ENCODE results near the gene C1orf198. TPM values are rescaled to one million over a fixed set of nuclear protein-coding genes. Genes with fewer than 3 reads are reported as not detected.

Gene C1orf198
- total RNA-seq, 1 donor from 2014 or later, result 73.9 TPM

- intact Hi-C loops (cut with DNase I), result loop anchor here (2.0 kb wide), 1 partner anchor 25 kb away; no protein-coding TSS in a partner anchor
- DNase-seq (ENCODE audit: low spot score), result no peak
These were observed 44.9 kb downstream of the C1orf198 start for GRCh38 chr1:230823426-230823825.

GRCh38 chr1:230822092-230822581 is 46.2 kb downstream of the C1orf198 start:
- intact Hi-C loops (cut with DNase I), result loop anchor here (2.0 kb wide), 1 partner anchor 27 kb away; no protein-coding TSS in a partner anchor
- no peak for DNase-seq (ENCODE audit: low spot score)

DNA sequence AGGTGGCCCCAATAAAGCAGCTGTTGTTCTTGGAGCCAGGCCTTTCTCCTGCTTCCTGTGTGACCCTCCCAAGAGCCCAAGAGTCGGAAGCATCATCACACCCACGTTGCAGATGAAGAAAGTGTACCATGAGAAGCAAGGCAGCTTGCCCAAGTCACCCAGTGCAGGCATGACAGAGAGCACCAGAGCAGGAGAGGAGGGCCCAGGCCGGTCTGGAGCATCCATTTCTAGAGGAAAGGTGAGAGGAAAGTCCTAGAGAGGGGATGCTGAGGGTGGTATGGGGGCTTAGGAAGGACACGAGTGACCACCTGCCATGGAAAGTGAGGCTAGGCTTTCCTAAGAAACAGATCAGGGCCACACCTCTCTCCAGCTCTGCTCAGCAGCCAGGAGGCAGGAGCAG is 47.0 kb downstream of the C1orf198 start:
- DNase-seq (ENCODE audit: low spot score), result no peak
- intact Hi-C loops (cut with DNase I), result no loop called here

GRCh38 chr1:230820568-230820967 is 47.8 kb downstream of the C1orf198 start:
- no peak for DNase-seq (ENCODE audit: low spot score)
- intact Hi-C loops (cut with DNase I), result no loop called here

- DNase-seq (ENCODE audit: low spot score), result no peak
- intact Hi-C loops (cut with DNase I), result no loop called here
These were observed 48.3 kb downstream of the C1orf198 start for GRCh38 chr1:230819976-230820375.

GRCh38 chr1:230818901-230819300 is 49.4 kb downstream of the C1orf198 start:
- intact Hi-C loops (cut with DNase I), result no loop called here
- DNase-seq (ENCODE audit: low spot score), result no peak

DNA sequence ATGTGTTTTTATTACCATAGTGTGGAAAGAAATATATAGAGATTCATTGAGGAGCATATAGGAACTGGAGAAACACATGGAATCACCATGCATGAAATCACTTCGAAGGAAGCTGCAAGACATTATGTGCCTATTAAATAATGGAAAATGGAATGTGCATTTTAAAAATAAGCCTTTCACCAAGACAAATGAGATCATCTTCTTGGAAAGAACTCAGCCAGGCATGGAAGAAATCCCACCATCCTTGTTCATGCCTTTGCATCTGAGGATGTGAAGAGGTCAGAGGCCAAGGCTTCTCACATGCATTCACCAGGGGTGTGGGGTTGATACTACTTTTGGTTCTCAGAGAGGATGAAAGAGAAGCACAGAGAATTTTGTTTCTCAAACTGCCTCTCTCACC is 50.0 kb downstream of the C1orf198 start:
- intact Hi-C loops (cut with DNase I), result no loop called here
- DNase-seq (ENCODE audit: low spot score), result no peak

- DNase-seq (ENCODE audit: low spot score), result no peak
- intact Hi-C loops (cut with DNase I), result no loop called here
These were observed 52.3 kb downstream of the C1orf198 start for GRCh38 chr1:230816018-230816417.

DNA sequence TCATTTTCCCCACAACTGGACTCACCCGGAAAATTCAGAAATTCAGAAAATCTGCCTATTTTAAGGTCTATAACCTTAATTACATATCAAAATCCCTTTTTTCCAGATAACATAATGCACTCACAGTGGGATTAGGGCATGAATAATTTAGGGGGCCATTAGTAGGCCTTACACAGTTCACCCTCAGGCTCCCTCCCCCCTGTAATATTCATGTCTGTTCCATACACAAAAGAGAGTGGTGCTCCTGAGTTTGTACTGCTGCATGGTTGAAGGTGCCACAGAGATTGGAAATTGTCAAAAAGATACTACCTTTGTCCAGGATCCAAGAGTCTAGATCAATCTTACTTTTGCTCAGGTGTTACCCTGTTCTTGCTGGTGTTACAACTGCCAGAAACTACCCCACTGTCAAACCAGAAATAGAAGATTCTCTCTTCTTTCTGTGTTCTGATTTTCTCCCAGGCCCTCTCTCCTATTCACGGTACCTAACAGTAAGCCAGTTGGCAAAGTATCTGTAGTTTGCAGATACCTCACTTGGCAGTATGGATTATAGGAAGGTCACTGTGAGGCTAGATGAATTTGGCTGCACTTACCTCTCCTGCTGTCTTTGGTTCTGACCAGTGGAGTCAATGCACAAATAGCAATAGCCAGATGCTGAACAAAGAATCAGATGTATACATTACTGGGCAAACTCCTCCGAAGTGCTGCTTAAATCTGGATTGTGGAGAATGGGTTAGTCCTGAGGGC is 53.2 kb downstream of the C1orf198 start:
- intact Hi-C loops (cut with DNase I), result no loop called here
- no peak for DNase-seq (ENCODE audit: low spot score)

DNA sequence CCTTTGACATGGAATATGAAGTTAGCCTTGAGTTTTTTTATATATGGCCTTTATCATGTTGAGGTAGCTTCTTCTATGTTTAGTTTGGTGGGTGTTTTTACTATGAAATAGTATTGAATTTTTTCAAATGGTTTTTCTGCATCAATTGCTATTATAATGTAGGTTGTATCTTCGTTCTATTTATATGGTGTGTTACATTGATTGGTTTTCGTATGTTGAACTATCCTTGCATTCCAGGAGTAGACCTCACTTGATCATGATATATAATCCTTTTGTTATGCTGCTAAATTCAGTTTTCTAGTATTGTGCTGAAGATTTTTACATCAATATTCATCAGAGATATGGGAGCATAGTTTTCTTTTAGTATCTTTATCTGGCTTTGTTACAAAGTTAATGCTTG is 55.8 kb downstream of the C1orf198 start:
- no peak for DNase-seq (ENCODE audit: low spot score)
- intact Hi-C loops (cut with DNase I), result no loop called here

DNA sequence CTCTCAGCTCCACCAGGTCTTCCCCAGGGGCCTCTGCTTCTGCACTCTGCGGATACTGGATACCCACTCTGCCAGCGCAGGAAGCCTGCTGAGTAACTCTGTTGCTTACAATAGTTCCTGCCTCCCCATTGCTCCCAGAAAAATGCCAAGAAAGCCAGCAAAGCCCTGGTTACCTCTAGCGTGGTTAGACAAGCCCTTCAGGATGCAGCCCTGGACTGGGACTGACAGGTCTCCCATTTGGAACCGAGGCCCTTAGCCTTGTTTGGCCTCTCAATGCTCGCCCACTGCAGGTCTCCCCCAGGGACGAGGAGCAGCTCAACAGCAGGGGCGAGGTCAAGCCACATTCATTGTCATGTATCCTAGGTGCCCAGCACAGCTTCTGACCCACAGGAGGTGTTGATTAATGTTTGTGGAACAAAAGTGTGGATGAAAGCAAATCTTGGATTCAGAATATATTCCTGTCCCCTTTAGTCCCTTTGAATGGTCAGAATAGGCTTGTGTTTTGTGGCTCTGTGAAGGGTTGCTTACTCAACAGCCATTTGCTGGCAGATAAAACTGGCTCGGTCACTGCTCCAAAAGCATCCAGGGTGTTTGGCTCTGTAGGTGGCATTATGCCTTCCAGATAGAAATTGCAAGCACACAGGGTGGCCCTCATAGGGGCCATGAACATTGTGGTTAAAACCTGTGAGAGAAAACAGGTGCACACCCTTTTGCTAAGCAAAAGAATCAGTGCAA is 58.9 kb downstream of the C1orf198 start:
- no peak for DNase-seq (ENCODE audit: low spot score)
- intact Hi-C loops (cut with DNase I), result loop anchor here (5.0 kb wide), 1 partner anchor 58 kb away; the partner anchor contains the start of gene C1orf198

GRCh38 chr1:230808281-230808872 is 59.9 kb downstream of the C1orf198 start:
- intact Hi-C loops (cut with DNase I), result loop anchor here (5.0 kb wide), 1 partner anchor 59 kb away; the partner anchor contains the start of gene C1orf198
- no peak for DNase-seq (ENCODE audit: low spot score)

DNA sequence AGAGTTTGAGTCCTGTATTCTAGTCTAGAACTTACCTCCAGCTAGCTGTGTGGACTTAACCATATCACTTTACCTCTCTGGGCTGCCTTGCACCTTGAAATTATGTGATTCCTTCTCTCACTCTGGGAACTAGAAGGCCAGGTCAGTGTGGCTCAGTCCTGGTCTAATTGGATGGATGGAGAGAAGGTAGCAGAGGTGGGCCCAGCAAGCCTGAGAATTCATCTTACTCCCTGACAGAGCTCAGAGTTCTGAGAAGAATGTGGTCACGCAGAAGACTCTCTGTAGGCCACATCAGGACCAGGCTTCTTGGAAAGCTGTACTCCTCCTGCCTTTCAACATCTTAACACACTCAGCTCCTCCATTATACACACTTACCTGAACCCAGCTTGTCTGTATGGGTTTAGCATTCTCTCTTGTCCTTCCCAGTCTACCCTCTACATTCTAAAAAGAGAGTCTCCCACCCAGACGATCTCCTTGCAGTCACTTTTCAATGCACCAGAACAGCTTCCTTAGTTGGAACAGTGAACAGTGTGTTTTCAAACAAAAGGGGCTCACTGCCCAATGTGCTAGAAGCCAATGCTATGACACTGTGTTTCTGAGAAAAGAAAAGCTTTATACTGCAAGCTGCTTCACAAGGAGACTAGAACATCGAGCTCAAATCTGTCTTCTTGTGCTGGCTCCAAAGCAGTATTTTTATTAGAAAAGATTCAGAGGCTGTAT is 60.6 kb downstream of the C1orf198 start:
- no peak for DNase-seq (ENCODE audit: low spot score)
- intact Hi-C loops (cut with DNase I), result loop anchor here (5.0 kb wide), 1 partner anchor 60 kb away; the partner anchor contains the start of gene C1orf198

DNA sequence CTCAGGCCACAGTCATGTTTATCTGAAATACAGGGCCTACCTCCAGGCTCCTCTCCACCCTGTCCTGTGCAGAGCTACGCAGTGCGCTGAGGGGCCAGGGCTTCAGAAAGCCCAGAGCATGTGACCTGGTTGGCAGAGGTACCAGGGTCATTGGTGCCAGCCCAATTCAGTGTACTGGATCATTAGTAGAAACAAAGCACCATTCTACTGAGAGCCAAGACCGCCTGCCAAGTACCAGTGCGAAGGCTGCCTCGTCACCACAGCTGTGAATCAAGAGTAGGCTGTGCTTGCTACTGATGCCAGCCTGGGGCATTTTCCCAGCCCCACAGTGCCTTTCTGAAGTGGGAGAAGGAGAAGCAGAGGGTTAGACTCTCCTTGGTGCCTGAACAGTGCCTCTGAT is 61.3 kb downstream of the C1orf198 start:
- peak; percentile 86 for DNase-seq (ENCODE audit: low spot score)
- intact Hi-C loops (cut with DNase I), result loop anchor here (5.0 kb wide), 1 partner anchor 60 kb away; the partner anchor contains the start of gene C1orf198

DNA sequence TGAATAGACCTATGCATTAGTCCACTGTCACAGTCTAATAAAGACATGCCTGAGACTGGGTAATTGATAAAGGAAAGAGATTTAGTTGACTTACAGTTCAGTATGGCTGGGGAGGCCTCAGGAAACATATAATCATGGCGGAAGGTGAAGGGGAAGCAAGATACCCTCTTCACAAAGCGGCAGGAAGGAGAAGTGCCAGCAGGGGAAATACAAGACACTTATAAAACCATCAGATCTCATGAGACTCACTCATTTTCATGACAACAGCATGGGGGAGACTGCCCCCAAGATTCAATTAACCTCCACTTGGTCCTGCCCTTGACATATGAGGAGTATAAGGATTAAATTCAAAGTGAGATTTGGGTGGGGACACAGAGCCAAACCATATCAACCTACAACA is 61.8 kb downstream of the C1orf198 start:
- intact Hi-C loops (cut with DNase I), result loop anchor here (5.0 kb wide), 1 partner anchor 61 kb away; the partner anchor contains the start of gene C1orf198
- DNase-seq (ENCODE audit: low spot score), result no peak

GRCh38 chr1:230804396-230804795 is 63.9 kb downstream of the C1orf198 start:
- intact Hi-C loops (cut with DNase I), result no loop called here
- DNase-seq (ENCODE audit: low spot score), result no peak

DNA sequence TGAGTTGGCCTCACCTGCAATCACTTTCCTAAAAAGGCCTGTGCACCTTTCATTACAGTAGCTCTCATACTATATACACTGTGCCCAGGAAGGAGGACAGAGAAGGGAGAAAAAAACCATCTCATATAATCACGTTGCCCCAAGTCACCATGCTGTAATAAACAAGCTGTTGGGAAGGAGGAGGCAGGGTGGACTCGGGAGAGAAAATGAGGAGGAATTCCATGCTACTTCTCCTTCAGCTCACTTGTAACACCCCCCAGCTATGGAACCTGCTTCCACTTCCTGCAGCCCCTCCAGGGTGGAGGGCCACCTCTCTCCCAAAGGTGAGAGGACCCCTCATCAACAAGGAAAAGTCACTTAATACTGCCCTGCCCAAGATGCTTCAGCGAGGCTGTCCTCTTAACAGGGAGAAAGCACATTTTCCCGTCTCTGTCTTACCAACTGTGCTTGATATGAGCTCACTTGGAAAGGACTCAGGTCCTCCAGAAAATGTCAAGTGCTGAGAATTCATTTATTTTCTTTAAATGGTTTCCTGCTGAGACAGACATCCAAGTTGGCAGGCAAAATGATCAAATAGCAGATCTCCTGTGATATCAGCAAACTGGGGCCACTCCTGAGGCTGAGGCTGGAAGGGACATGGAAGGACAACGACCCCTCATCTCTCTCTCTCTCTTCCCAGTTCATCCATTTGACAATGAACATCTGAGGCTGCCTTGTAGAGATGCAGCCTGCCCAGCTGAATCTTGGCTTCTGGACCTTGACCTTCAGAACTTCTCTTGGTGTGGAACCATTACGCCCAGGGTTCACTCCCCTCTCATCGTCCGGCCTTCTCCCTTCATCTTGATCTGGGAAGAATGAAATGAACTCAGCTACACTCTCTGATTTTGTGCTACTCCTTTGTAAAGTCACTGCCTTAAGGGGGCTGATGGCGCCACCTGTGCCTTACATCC is 67.2 kb downstream of the C1orf198 start:
- no peak for DNase-seq (ENCODE audit: low spot score)
- intact Hi-C loops (cut with DNase I), result no loop called here

GRCh38 chr1:230798491-230798890 is 69.8 kb downstream of the C1orf198 start:
- intact Hi-C loops (cut with DNase I), result loop anchor here (1.0 to 2.0 kb wide), 2 partner anchors 120 to 412 kb away; no protein-coding TSS in a partner anchor
- no peak for DNase-seq (ENCODE audit: low spot score)
